Uterus (tissue), 2 donors: ENCODE measurements around the gene HCRTR1.

Source experiments
- CTCF ChIP-seq, 4 experiments: fragments of 200-600 bp in 2 of 4; fragments of 450-650 bp in 2 of 4; sonication (generic) in 2 of 4; IDR thresholded peaks; one replicate each; pipeline ENCODE4 v1.5.1; 2016 to 2019; ENCODE audit warnings: antibody characterized with exemption in 4 of 4, mild to moderate bottlenecking in 2 of 4, moderate library complexity in 1 of 4
- POLR2A ChIP-seq, 2 donors: fragments of 450-650 bp; IDR thresholded peaks; one replicate each; pipeline ENCODE4 v1.6.1; 2016; ENCODE audit warnings: antibody characterized with exemption in 2 of 2, mild to moderate bottlenecking in 1 of 2, moderate library complexity in 1 of 2

GRCh38 chr1:31669786-31670592, 52.5 kb downstream of the HCRTR1 start:
- TF ChIP-seq CTCF (IDR thresholded peaks at IDR 0.05) (peak in 2 of 4 experiments; percentile 6 to 40), POLR2A (IDR thresholded peaks at IDR 0.05) (peak in 1 of 2 donors; percentile 21)
